Activated T-cell treated with anti-CD3 and anti-CD28 coated beads, Interleukin-2, amount 50 U/mL, for 48 hours (primary cell): Measurements from ENCODE around the gene TMC8.

Experiments
- DNase-seq, 2 experiments: peaks; one replicate each; pipeline ENCODE4 v3.0.0-alpha.2; 2020

The TMC8 gene

DNA sequence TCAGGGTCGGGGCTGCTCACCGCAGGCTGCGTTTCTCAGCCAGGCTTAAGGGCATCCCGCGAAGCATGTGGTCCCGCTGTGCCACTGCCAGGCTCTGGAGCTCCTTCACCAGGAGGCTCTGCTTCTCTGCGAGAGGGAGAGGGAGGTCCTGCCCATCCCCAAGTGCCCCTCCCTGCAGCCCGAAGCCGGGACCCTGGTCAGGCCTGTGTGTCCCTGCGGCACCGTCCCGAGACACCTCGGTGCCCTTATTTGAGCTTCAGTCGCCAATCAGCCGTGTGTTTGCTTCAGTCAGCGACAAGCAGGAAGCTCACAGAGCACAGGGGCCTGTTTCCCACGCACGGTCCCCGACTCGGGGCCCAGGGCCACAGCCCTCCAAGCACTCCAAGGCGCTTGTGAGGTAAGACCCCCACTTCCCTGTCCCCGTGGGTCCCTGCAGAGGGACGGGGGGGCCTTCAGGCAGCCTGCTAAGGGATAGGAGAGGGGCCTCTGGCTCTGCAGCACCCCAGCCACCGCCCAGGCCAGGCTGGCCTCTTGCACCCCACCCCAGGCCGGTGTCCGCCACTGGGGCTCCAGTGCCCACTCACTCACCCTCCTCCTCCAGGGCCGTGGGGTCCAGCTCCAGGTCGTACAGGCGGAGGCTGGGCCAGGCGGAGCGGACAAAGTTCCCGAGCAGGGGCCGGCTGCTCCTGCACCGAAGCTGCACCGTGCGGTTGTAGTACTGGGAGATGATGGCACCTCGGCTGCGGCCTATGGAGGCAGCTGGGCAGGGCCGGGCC, 5.2 kb upstream of the TMC8 start:
- DNase-seq, result peak; percentile 70 to 74

DNA sequence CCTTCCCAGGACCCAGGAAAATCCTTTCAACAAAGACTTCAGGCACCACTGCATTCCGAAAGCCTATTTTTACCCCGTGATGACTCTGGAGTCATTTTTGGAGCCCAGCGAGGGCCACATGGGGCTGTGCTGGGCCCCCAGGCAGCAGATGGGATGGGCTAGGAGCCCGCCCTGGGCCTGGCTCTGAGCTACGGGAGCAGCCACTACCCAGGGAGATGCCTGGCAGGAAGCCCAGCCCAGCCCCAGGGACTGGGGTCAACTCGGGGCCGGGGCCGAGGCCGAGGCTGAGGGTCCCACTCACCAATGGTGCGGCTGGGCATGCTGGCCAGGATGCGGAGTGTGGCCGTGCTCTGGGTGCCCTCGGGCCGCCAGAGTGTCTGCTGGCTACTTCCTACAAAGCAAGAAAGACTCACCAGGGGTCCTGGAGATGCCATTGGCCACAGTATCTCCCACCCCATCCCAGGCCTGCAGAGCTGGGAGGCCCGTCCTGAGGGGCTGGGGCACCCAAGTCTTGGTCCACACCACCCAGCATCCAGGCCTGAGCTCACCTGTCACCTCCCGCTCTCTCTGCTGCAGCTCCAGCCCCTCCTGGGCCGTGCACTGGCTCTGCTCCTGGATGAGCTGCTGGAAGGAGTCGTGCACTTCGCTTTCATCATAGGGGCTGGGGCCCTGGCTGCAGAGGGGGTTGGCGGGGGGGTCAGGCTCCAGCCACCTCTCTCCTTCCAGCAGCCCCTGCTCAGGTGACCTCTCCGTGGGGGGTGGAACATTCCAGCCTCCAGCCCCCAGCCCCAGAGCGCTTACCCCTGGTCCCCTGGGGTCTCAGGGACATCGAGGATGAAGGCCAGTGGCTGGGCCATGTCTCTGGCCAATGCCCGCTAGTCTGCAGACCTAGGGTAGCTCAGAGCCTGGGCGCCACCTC, 4.3 kb upstream of the TMC8 start:
- DNase-seq, result peak in 1 of 2 experiments; percentile 44

DNA sequence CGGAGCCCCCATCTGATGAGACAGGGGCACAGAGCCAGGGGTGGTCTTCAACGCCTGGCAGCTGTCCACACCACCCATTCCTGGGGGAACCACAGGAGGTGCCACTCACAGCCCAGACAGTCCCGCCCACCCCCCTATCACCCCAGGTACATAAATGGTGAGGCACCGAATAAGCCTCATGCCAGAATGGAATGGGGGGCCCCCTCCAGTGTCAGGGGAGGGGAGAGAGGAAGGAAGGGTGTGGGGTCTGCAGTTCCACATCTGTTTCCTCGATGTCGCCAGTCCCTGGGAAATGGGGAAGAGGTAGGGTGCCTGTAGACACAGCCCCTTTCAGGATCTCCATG, 3.7 kb upstream of the TMC8 start:
- DNase-seq, result no peak

DNA sequence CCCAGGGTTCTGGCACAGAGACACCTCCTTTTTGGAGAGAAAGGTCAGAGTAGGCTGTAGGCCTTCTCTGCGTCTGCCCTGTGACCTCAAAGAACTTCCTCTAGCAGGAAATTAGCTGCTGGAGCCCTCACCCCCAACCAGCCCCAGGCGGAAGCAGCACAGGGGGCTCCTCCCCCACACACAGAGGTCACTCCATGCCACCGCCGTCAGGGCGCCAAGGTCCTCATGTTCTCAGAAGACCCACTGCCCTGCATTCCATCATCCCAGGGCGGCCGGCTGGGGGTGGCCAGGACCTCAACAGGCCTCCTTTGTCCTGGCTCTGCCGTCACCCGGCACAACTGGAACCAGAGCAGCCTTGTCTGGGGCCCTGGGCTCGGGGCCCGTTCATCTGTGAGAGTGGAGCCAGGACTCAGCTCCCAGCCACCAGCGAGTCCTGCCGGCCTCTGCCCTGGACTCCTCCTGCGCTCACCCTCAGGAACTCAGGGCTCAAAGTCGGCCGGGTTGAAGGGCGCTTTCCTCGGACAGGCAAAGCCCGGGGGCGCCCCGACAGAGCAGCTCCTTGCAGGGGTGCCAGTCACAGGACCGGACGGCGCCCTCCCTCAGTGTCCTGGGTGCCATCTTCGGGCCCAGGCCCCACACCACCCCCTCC, 3.2 kb upstream of the TMC8 start:
- DNase-seq, result peak; percentile 76 to 77

DNA sequence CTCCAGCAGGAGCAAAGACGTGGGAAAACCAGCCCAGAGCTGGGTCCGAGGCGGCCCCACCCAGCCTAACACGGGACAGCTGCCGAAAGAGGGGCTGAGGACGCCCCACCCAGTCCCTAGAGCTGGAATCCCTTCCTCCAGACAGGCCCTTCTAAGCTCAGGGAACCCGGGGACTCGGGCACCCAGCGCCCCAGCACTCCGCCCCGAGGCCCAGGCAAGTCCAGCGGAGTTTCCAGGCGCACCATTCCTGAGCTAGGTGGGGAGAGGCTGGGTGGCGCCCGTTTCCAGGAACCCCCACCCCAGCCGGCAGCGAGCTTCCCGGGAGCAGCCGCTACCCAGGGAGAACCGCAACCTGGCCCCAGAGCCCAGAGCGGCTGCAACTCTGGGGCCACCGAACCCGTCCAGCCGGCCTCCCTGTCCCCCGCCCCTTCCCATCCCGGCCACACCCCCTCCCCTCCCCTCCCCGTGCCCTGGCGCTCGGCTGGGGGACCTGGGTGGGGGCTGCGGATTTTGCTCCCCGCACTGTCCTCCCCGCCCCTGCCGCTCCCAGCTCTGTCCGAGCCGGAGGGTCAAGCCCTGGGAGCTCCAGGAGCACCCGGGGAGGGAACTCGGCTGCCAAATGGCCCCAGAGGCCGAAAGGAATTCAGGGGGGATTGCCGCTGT, 2.6 kb upstream of the TMC8 start:
- DNase-seq, result peak in 1 of 2 experiments; percentile 64

DNA sequence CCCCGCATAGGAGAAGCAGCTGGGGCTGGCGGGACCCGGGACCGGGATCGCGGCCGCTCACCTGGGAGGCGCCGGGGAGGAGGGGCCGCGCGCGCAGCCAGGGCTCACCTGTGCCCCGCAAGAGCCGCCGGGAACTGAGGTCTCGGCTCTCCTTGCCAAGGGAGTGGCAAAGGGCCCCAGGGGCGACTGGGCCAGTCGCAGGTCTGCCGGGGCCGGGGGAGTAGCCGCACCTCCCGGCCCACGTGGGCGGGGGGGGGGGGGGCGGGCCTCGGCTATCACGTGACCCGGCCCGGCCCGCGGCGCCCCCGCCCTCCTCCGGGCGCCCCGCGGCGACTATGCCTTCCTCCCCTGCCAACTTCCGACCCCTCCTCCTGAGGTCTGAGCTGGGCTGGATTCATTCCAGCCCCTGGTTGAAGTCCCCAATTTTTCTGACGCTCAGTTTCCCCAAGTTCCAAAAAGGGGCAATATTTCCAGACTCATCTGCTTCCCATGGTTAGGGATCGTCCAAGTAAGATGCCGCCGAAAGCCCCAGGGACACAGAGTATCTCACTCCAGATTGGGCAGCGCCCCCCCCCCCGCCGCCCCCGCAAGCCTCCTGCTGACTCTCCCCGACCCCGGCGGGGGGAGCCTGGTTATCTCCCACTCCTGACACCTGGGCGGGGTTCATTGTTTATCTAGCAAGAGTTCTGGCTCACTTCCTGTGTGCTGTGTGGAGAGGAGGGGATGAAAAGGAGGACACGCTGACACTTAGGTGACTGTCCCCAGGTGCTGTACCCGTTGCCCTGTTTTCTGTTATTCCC, 1.8 kb upstream of the TMC8 start, which contains the start of gene TMC6:
Gene TMC6 (minus strand): TSS at position 205 of the 800 bp plus-strand sequence. CDS start 1,923 bp downstream, outside the sequence.
- peak; percentile 74 to 80 for DNase-seq

DNA sequence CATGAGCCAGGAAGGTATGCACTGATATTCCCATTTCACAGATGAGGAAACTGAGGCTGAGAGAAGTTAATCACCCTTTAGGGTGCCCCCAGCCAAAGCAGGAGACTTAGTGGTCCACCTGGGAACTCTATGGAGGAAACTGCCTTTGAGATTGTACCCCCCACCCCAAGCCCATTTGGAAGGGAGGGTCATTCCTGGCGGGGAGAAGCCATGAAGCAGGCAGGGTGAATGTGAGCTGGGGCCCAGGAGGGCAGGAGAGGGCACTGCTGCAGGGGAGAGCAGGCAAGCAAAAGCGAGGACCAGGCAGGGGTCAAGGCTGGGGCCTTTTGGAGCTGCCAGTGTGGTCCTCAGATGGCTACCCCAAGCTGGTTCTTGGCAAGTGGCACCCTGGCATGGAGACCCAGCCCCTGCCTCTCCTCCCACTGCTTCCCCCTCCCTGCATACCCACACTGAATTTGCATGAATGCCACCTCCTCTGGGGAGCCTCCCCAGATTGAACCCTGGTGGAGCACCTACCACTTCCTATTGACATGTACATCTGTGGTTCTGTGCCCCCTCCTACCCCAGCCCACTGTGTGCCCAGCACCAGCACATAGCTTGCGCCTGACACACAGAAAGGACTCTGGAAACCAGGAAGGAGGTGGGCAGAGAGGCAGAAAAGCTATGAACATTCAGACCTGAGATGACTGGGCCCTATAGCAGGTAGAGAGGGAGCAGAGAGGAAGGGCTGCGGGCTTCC, 1.1 kb upstream of the TMC8 start:
- DNase-seq, result peak in 1 of 2 experiments; percentile 66

DNA sequence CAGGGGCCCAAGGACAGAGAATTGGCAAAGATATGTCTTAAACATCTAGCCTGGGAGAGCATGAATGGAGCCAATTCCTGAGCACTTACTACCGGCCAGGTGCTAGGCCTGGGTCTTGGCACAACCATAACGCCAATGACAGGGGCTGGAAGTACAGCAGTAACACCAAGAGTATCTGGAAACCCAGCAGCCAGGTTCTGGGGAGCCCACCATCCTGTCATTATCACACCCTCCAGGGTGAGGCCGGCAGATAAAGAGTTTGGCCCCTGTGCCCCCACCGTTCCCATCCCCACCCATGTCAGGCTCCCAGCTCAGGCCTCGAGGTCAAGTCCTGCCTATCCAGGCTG, 508 bp upstream of the TMC8 start:
- no peak for DNase-seq

DNA sequence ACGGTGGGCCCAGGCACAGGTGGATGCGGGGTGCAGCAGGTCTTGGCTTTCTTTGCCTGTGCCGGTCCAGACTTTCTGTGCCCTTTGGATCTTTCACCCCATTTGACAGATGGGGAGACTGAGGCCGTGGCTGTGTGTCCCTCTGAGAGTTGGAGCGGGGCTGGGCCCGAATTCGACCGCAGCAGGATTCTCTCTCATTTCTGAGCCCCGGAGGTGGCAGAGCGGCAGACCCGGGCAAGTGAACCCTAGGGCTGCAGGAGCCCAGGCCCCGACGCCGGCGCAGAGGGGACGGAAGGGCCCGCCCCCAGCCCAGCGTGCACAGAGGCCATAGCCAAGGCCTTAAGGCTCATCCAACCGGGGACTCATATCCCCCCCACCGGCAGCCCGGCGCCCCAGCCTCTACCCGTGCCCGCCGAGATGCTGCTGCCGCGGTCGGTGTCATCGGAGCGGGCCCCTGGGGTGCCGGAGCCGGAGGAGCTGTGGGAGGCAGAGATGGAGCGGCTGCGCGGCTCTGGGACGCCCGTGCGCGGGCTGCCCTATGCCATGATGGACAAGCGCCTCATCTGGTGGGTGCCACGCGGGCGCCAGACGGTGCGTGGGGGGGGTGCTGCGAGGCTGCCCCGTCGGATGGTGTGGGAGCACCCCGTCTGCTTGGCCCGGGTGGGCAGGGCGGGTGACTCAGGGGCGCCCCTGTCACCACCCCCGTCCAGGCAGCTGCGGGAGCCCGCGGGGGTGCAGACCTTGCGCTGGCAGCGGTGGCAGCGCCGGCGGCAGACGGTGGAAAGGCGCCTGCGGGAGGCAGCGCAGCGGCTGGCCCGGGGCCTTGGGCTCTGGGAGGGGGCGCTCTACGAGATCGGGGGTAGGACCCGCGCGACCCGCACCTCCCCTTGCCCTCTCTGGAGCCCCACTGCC, 857 bp downstream of the TMC8 start:
- DNase-seq, result peak; percentile 76 to 83

DNA sequence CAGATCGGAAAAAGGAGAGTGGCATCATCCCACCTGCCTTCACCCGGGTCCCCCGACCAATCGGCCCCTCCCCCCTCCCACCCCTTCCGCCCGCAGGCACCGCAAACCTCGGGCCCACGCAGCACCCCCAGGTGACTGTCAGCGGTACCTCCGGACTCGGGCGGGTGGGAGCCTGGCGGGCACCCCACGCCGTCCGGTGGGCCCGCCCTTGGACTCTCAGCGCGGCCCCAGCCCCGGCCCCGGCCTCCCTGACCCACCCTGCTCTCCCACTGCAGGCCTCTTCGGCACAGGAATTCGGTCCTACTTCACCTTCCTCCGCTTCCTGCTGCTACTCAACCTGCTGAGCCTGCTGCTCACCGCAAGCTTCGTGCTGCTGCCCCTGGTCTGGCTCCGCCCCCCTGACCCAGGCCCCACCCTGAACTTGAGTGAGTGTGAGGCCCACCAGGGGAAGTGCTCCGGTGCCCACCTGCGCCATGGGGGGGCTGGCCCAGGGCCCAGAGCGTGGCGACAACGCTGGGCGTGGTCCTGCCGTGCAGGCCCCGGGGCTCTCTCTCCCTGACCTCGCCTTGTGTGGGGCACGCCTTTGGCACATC, 1.6 kb downstream of the TMC8 start:
- peak; percentile 81 to 82 for DNase-seq

DNA sequence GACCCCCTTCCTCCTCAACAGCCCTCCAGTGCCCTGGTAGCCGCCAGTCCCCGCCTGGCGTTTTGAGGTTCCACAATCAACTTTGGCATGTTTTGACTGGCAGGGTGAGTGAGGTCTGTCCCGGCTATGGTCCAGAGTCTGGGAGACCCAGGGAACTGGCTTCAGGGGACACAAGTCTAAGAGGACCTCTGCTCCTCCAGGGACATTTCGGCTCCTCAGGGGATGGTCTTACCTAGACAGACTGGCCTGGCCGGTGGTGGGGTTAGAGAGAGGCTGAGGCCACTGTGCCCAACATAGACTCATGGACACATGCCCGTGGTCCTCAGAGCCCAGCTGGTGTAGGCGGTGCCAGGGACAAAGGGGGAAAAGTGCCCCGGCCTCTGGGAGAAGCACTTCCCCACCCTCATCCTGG, 2.2 kb downstream of the TMC8 start:
- DNase-seq, result peak in 1 of 2 experiments; percentile 58

DNA sequence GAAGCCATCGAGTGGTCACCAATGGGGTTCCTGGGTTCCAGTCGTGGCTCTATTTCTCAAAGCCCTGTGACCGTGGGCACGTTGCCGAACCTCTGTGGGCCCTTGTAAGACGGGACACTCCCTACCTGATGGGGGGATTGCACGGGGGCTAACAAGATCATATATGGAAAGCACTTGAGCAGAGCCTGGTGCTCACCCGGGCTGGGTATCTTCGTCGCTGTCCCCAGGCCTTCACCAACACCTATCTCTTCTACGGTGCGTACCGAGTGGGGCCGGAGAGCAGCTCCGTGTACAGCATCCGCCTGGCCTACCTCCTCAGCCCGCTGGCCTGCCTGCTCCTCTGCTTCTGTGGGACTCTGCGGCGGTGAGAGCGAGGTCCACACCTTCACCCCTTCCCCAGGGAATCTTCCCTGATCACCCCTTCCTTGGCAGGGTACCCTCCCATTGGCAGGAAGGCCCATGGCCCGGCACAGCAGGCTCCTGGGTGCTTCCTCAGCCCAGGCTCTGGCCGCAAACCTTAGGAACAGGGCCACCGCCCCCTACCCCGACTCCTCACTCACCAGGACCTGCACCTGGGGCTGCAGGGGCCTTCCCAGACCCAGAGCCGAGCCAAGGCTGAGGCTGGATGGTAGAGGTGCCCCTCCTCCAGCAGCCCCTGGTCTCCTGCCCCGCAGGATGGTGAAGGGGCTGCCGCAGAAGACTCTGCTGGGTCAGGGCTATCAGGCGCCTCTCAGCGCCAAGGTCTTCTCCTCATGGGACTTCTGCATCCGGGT, 2.8 kb downstream of the TMC8 start:
- peak; percentile 54 to 57 for DNase-seq

DNA sequence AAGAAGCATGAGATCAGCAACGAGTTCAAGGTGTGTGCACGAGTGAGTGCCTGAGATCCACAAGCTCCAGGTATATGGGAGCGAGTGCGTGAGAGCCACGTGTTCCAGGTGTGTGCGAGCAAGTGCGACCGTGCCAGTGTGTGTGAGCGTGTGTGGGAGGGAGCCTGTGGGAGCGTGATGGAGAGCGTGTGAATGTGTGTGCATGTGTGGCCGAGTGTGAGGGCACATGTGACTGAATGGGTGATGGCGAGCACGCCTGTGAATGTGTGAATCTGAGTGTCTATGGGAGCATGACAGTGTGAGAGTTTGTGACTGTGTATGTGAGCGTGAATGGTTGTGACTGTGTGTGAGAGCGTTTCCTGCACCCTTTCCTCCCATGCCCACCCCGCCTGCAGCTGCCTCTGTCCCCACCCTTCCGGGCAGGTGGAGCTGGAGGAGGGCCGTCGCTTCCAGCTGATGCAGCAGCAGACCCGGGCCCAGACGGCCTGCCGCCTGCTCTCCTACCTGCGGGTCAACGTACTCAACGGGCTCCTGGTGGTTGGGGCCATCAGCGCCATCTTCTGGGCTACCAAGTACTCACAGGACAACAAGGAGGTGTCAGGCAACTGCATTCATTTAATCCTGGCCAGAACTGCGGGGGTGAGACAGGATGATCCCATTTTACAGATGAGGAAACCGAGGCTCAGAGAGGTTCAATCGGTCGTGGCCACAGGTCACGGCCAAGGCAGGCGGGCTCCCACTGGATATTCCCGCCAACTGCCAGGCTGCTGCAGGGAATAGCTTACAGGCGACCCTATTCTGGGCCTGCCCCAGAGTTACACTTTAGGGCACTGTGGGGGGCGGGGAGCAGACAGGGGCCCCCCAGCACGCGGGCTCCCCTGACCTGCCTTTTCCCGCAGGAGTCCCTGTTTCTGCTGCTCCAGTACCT, 3.7 kb downstream of the TMC8 start:
- peak; percentile 81 to 85 for DNase-seq

DNA sequence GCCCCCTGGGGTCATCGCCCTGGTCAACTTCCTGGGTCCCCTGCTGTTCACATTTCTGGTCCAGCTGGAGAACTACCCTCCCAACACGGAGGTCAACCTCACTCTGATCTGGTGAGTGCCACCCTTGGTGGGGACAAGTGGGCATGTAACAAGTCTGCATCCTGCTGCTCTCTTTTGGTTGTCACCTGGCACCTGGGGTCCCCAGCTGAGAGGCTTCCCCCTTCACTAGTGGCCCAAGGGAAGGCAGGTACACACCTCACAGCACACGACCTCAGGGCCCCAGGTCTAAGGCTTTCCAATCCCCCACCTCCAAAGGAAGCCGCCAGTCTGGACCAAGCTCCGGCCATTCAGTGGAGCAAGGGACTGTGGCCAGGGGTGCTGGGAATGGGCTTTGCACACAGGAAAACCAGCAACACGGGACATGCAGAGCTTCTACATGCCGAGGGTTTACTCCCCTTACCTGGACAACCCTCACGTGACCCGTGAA, 4.4 kb downstream of the TMC8 start:
- no peak for DNase-seq

DNA sequence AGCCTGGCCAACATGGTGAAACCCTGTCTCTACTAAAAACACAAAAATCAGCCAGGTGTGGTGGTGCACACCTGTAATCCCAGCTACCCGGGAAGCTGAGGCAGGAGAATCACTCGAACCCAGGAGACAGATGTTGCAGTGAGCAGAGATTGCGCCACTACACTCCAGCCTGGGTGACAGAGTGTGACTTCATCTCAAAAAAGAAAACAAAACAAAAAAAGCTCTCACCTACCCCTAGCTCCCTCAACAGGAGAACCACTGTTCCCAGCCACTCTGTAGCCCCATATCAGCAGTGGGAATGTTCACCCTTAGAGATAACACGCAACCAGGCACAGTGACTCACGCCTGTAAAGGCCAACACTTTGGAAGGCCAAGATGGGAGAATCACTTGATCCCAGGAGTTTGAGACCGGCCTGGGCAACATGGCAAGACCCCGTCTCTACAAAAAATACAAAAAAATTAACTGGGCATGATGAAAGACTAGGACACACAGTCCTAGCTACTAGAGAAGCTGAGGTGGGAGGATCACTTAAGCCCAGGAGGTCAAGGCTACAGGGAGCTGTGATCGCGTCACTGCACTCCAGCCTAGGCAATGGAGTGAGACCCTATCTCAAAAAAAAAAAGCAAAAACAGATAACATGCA, 5.4 kb downstream of the TMC8 start:
- no peak for DNase-seq

DNA sequence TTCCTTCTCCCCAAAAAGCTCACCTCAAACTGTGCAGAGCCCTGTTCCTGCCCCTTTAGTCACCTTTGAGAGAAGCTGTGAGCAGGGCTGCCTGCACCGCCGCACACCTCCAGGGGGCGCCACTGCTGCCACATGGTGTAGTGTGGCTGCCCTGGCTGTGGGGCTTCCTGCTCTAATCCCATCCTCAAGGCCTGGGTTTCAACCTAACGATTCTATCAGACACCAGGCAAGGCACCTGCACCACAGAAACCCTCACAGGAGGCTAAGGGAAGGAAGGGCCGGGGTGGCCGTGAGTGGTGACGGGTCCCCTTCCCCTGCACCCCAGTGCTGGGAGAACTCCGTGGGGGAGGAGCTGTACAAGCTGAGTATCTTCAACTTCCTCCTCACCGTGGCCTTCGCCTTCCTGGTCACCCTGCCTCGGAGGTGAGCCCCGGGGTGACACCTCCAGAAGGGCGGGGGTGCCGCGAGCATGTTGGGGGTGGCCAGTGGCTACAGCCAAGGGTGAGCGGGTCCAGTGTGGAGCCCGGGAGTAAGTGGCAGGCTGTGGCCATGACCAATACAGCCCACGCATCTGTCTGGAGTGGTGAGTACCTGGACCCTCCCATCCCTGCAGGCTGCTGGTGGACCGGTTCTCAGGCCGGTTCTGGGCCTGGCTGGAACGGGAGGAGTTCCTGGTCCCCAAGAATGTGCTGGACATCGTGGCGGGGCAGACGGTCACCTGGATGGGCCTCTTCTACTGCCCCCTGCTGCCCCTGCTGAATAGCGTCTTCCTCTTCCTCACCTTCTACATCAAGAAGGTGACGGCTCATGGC, 7.0 kb downstream of the TMC8 start:
- DNase-seq, result peak; percentile 72 to 76
